IMR-90 (cell line): ENCODE results near the gene KIF6.

ENCODE experiments used
- CEBPB ChIP-seq: IDR thresholded peaks from 2 replicates; pipeline ENCODE4 v1.6.1; 2012; ENCODE audit warnings: low read depth, low read length, improper control_type of control experiment
- CTCF ChIP-seq: conservative IDR thresholded peaks from 2 replicates; pipeline ENCODE4 v1.5.1; 2012; ENCODE audit warnings: mild to moderate bottlenecking, low read depth, low read length, improper control_type of control experiment
- MXI1 ChIP-seq: IDR thresholded peaks from 2 replicates; pipeline ENCODE4 v1.6.1; 2012; ENCODE audit warnings: low read depth, mild to moderate bottlenecking, low read length, moderate library complexity, borderline replicate concordance
- POLR2A ChIP-seq: IDR thresholded peaks from 2 replicates; pipeline ENCODE4 v1.6.1; 2012; ENCODE audit warnings: mild to moderate bottlenecking, low read depth, low read length
- RAD21 ChIP-seq: IDR thresholded peaks from 2 replicates; pipeline ENCODE4 v1.6.1; 2012; ENCODE audit warnings: low read length, improper control_type of control experiment
- RFX5 ChIP-seq: IDR thresholded peaks from 2 replicates; pipeline ENCODE4 v1.8.0; 2012; ENCODE audit warnings: low read depth, mild to moderate bottlenecking, low read length, moderate library complexity
- SMC3 ChIP-seq: fragments of 150-350 bp; IDR thresholded peaks from 2 replicates; pipeline ENCODE4 v1.6.1; 2016; ENCODE audit warnings: low read depth, mild to moderate bottlenecking, antibody characterized with exemption, low read length, moderate library complexity
- USF2 ChIP-seq: fragments of 150-350 bp; IDR thresholded peaks from 2 replicates; pipeline ENCODE4 v1.6.1; 2017; ENCODE audit warnings: mild to moderate bottlenecking, antibody characterized with exemption, low read length, low read depth

DNA sequence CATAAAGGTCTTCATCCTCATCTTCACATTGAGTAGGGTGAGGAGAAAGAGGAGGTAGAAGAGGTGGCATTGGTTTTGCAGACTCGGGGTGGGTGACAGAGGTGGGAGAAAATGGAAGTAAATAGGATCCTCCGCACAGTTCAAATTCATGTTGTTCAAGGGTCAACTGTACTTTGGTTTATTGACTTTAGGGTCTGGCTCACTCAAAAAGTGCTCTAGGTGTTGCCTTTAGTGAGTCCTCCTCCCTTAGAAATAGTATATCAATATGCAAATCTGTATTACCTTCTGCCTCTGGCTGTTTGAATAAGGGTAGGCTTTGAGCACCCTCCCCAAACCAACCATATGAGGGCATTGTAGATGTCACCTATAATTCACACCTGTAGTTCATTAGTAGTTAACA lies 54.7 kb downstream of the KIF6 start:
- TF ChIP-seq CTCF: no peak
- no peak for TF ChIP-seq RFX5
- TF ChIP-seq POLR2A: no peak
- no peak for TF ChIP-seq CEBPB
- TF ChIP-seq MXI1: no peak
- TF ChIP-seq SMC3: no peak
- no peak for TF ChIP-seq USF2
- TF ChIP-seq RAD21: no peak
